ENCODE measurements around the gene EEFSEC.

The EEFSEC gene

DNA sequence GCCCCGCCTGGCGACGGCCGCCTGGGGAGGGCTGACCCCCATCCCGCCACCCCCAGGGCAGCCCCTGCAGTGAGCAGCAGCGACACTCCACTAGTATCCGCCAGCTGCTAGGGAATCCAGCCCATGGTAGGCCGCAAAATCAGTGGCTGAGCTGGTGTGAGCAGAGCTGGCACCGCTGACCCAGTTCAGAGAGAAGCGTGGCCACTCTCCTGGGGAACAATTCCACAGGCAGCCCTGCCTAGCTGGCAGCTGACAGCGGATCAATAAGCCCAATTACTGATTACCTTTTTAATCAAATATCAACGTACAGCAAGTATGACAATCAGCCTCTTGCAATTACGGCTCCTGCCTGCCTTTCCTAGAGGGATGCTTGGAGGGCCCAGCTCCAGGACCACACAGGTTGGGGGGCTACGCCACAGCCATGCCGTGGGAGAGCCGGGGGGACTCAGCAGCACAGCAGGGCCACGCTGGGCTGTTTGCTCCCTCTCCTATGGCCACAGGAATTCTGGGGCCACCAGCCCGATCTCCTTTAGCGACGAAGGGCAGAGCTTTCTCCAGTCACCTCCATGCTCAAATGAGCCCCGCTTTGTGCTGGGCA lies 299.5 kb downstream of the EEFSEC start:
- Histone ChIP-seq H3K4me1 (ENCODE audit: control insufficient read depth, low read depth, low read length) (no peaks in the 10 kb centered on the region), H3K36me3 (ENCODE audit: control insufficient read depth, low read depth, low read length) (no peaks in the 10 kb centered on the region), H3K27me3 (ENCODE audit: control insufficient read depth, insufficient read depth, low read length) (peaks cover 15% of the 10 kb centered on the region), H3K4me3 (ENCODE audit: low read length) (no peak overlapping the region), H3K9me3 (ENCODE audit: control insufficient read depth, low read depth, low read length) (no peaks in the 10 kb centered on the region), H3K27ac (ENCODE audit: low read length) (no peak overlapping the region), H3K9ac (ENCODE audit: low read length) (no peak overlapping the region)

GRCh38 chr3:128453501-128454309 lies 300.4 kb downstream of the EEFSEC start:
- Histone ChIP-seq H3K27ac (ENCODE audit: low read length) (no peak overlapping the region), H3K36me3 (ENCODE audit: control insufficient read depth, low read depth, low read length) (no peaks in the 10 kb centered on the region), H3K4me1 (ENCODE audit: control insufficient read depth, low read depth, low read length) (no peaks in the 10 kb centered on the region), H3K9me3 (ENCODE audit: control insufficient read depth, low read depth, low read length) (no peaks in the 10 kb centered on the region), H3K27me3 (ENCODE audit: control insufficient read depth, insufficient read depth, low read length) (peaks cover 15% of the 10 kb centered on the region), H3K4me3 (ENCODE audit: low read length) (no peak overlapping the region), H3K9ac (ENCODE audit: low read length) (no peak overlapping the region)

DNA sequence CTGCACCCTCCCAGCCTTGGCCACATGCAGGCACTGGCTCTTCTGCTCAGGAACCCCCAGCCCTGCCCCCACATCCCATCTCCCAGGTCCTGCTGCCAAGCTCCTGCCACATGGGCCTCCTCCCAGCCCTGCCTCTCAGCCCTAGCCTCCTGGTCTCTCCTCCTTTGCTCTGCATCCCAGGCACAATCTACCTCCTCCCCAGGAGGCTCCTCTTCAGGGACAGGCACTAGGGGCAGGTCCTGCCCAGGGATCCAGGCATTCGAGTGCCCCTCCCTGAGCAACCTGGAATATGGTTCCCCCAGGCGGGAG lies 301.0 kb downstream of the EEFSEC start:
- H3K36me3 ChIP-seq (ENCODE audit: control insufficient read depth, low read depth, low read length): no peaks in the 10 kb centered on the region
- H3K9me3 ChIP-seq (ENCODE audit: control insufficient read depth, low read depth, low read length): no peaks in the 10 kb centered on the region
- H3K9ac ChIP-seq (ENCODE audit: low read length): no peak overlapping the region
- no peak overlapping the region for H3K4me3 ChIP-seq (ENCODE audit: low read length)
- peaks cover 15% of the 10 kb centered on the region for H3K27me3 ChIP-seq (ENCODE audit: control insufficient read depth, insufficient read depth, low read length)
- H3K4me1 ChIP-seq (ENCODE audit: control insufficient read depth, low read depth, low read length): no peaks in the 10 kb centered on the region
- no peak overlapping the region for H3K27ac ChIP-seq (ENCODE audit: low read length)

DNA sequence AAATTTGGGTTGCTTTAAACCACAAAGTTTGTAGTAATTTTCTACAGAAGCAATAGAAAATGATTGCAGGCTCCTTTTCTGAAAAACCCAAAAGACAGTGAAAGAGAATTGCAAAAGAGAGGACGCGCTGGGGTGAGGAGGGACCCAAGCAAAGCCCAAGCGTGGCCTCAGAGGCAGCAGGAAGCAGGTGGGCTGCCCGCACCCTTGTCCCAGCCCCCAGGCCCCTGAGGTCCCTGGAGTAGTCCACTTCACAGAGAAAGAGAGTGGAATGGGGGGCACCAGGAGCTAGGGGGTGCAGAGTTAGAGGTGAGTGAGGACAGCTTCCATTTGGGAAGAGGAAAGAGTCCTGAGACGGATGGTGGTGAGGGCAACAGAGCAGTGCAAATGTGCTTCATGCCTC lies 301.8 kb downstream of the EEFSEC start:
- no peak overlapping the region for H3K4me3 ChIP-seq (ENCODE audit: low read length)
- H3K27ac ChIP-seq (ENCODE audit: low read length): no peak overlapping the region
- H3K36me3 ChIP-seq (ENCODE audit: control insufficient read depth, low read depth, low read length): no peaks in the 10 kb centered on the region
- H3K4me1 ChIP-seq (ENCODE audit: control insufficient read depth, low read depth, low read length): no peaks in the 10 kb centered on the region
- H3K9ac ChIP-seq (ENCODE audit: low read length): no peak overlapping the region
- no peaks in the 10 kb centered on the region for H3K9me3 ChIP-seq (ENCODE audit: control insufficient read depth, low read depth, low read length)
- peaks cover 15% of the 10 kb centered on the region for H3K27me3 ChIP-seq (ENCODE audit: control insufficient read depth, insufficient read depth, low read length)

DNA sequence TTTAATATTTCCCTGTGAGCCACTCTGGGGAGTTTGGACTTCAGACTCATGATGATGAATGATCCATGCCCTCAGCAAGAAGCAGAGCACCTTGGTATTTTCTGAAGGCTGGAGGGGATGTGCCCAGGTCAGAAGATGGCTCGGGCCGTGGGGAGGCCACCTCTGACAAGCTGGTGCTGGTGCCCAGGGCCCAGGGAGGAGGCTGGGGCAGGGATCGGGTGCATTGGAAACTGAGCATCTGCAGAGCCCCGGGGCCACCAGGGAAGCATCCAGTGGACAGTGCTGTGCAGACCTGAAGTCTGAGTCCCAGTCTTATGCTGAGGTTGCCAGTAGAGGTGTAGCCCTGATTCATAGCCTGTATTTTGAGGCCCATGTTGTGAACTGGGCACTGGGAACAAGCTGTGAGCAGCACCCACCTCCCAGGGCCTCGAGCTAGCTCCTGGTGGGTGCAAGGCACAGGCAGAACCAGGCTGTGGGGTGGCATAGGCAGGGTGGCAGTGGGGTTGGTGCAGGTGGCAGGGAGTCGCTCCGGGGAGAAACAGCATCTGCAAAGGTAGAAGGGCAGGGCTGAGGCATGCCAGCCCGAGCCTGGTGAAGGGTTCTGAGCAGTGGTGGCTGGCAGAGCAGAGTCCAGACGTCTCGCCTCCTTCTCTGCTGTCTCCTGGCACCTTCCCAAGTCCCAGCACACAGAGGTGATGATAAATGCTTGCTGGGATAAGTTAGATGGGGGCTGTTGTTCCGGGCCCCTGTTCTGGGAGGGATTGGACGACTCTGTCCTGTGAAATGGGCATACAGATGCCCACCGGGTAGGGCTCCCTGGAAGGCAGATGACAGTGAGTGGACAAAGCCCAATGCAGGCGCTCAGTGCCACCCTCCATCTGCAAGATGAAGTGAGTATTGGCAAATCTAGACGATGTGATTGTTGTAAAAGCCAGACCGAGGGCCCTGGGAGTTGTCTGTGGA lies 302.8 kb downstream of the EEFSEC start:
- Histone ChIP-seq H3K9ac (ENCODE audit: low read length) (no peak overlapping the region), H3K4me1 (ENCODE audit: control insufficient read depth, low read depth, low read length) (no peaks in the 10 kb centered on the region), H3K9me3 (ENCODE audit: control insufficient read depth, low read depth, low read length) (no peaks in the 10 kb centered on the region), H3K27me3 (ENCODE audit: control insufficient read depth, insufficient read depth, low read length) (peaks cover 15% of the 10 kb centered on the region), H3K27ac (ENCODE audit: low read length) (no peak overlapping the region), H3K4me3 (ENCODE audit: low read length) (no peak overlapping the region), H3K36me3 (ENCODE audit: control insufficient read depth, low read depth, low read length) (no peaks in the 10 kb centered on the region)

GRCh38 chr3:128456776-128457715 lies 303.8 kb downstream of the EEFSEC start:
- H3K27me3 ChIP-seq (ENCODE audit: control insufficient read depth, insufficient read depth, low read length): peaks cover 15% of the 10 kb centered on the region
- H3K9ac ChIP-seq (ENCODE audit: low read length): no peak overlapping the region
- no peak overlapping the region for H3K27ac ChIP-seq (ENCODE audit: low read length)
- H3K4me1 ChIP-seq (ENCODE audit: control insufficient read depth, low read depth, low read length): no peaks in the 10 kb centered on the region
- H3K4me3 ChIP-seq (ENCODE audit: low read length): no peak overlapping the region
- H3K9me3 ChIP-seq (ENCODE audit: control insufficient read depth, low read depth, low read length): no peaks in the 10 kb centered on the region
- H3K36me3 ChIP-seq (ENCODE audit: control insufficient read depth, low read depth, low read length): no peaks in the 10 kb centered on the region

- H3K36me3 ChIP-seq (ENCODE audit: control insufficient read depth, low read depth, low read length): no peaks in the 10 kb centered on the region
- H3K27ac ChIP-seq (ENCODE audit: low read length): no peak overlapping the region
- no peak overlapping the region for H3K9ac ChIP-seq (ENCODE audit: low read length)
- H3K9me3 ChIP-seq (ENCODE audit: control insufficient read depth, low read depth, low read length): no peaks in the 10 kb centered on the region
- no peak overlapping the region for H3K4me3 ChIP-seq (ENCODE audit: low read length)
- H3K27me3 ChIP-seq (ENCODE audit: control insufficient read depth, insufficient read depth, low read length): peaks cover 15% of the 10 kb centered on the region
- no peaks in the 10 kb centered on the region for H3K4me1 ChIP-seq (ENCODE audit: control insufficient read depth, low read depth, low read length)
Measured at GRCh38 chr3:128457937-128458336, 304.7 kb downstream of the EEFSEC start.

Data from iPS-18a (cell line).